WTC11 (cell line): ENCODE data around the gene ZNF516. TPM values are rescaled to one million over a fixed set of nuclear protein-coding genes. Genes with fewer than 3 reads are reported as not detected.

Experiments used
- ATAC-seq: fragments of 200-7000 bp; cut with Tn5 transposase; 2 replicates; pipeline ENCODE4 v1.10.0; 2021; ENCODE audit warnings: mild to moderate bottlenecking, moderate library complexity
- CTCF ChIA-PET: fragments of 300-600 bp; sonication (Branson Sonifier 250); formaldehyde crosslinking; loops from one replicate; lab custom pipeline; 2021; ENCODE audit warnings: antibody characterized with exemption; lab: Charles Lee
- POLR2A ChIA-PET: fragments of 350-600 bp; sonication (Branson Sonifier 250); formaldehyde crosslinking; loops from one replicate; lab custom pipeline; 2021; ENCODE audit warnings: antibody characterized with exemption; lab: Charles Lee
- DNase-seq: peaks from one replicate; pipeline ENCODE4 v3.0.0; 2021; ENCODE audit warnings: low spot score
- H3K27ac Mint-ChIP-seq: 2 replicates; pipeline ENCODE4 v1.8.0; 2021; ENCODE audit warnings: mixed read lengths
- H3K27me3 Mint-ChIP-seq: 2 replicates; pipeline ENCODE4 v1.8.0; 2021; ENCODE audit warnings: low read depth, mild to moderate bottlenecking, moderate library complexity, mixed read lengths
- H3K36me3 Mint-ChIP-seq: 2 replicates; pipeline ENCODE4 v1.8.0; 2021; ENCODE audit warnings: mixed read lengths
- H3K4me1 Mint-ChIP-seq: 2 replicates; pipeline ENCODE4 v1.8.0; 2022; ENCODE audit warnings: mixed read lengths
- H3K4me3 Mint-ChIP-seq: 2 replicates; pipeline ENCODE4 v1.8.0; 2021; ENCODE audit warnings: mild to moderate bottlenecking, moderate library complexity, mixed read lengths
- H3K9me3 Mint-ChIP-seq: 2 replicates; pipeline ENCODE4 v1.8.0; 2021; ENCODE audit warnings: mixed read lengths
- ELF4 ChIP-seq: sonication (generic); formaldehyde crosslinking; IDR thresholded peaks from 2 replicates; pipeline ENCODE4 v1.8.1; 2022; ENCODE audit warnings: low read depth, mild to moderate bottlenecking, moderate library complexity, missing genetic modification reagents
- GABPB1 ChIP-seq: sonication (generic); formaldehyde crosslinking; IDR thresholded peaks from 2 replicates; pipeline ENCODE4 v1.8.1; 2023; ENCODE audit warnings: mild to moderate bottlenecking, missing genetic modification reagents
- GRHL2 ChIP-seq: fragments of 250-450 bp; sonication (Bioruptor Pico); IDR thresholded peaks from 2 replicates; pipeline ENCODE4 v1.8.0; 2022; ENCODE audit warnings: mild to moderate bottlenecking, moderate library complexity; ENCODE audit not compliant: insufficient replicate concordance, severe bottlenecking
- NFE2L1 ChIP-seq: sonication (generic); formaldehyde crosslinking; IDR thresholded peaks from 2 replicates; pipeline ENCODE4 v1.8.1; 2023; ENCODE audit warnings: missing genetic modification reagents
- NR1H2 ChIP-seq: sonication (generic); formaldehyde crosslinking; IDR thresholded peaks from 2 replicates; pipeline ENCODE4 v1.9.0; 2021; ENCODE audit warnings: mild to moderate bottlenecking, moderate library complexity, missing genetic modification reagents
- RORB ChIP-seq: fragments of 250-450 bp; sonication (Bioruptor Pico); IDR thresholded peaks from 2 replicates; pipeline ENCODE4 v1.9.0; 2021; ENCODE audit warnings: mild to moderate bottlenecking
- ZNF138 ChIP-seq: sonication (generic); formaldehyde crosslinking; conservative IDR thresholded peaks from 2 replicates; pipeline ENCODE4 v1.8.1; 2022; ENCODE audit warnings: mild to moderate bottlenecking, moderate library complexity, missing genetic modification reagents
- ZNF317 ChIP-seq: sonication (generic); formaldehyde crosslinking; IDR thresholded peaks from 2 replicates; pipeline ENCODE4 v1.8.1; 2023; ENCODE audit warnings: low read depth, mild to moderate bottlenecking, moderate library complexity, missing genetic modification reagents, borderline replicate concordance
- ZNF396 ChIP-seq: fragments of 250-450 bp; sonication (Bioruptor Pico); IDR thresholded peaks from 2 replicates; pipeline ENCODE4 v1.8.0; 2021; ENCODE audit warnings: mild to moderate bottlenecking, moderate library complexity, borderline replicate concordance
- total RNA-seq: library from RNA; stranded (reverse); gene quantifications from 3 replicates; pipeline ENCODE4 v1.2.3, GENCODE V29; 2021
- TF ChIP-seq, protein P1 (sequence below): sonication (generic); formaldehyde crosslinking; IDR thresholded peaks from 2 replicates; pipeline ENCODE4 v1.8.1; 2023; ENCODE audit warnings: mild to moderate bottlenecking, missing genetic modification reagents, moderate library complexity
- TF ChIP-seq, protein P2 (sequence below): sonication (generic); formaldehyde crosslinking; IDR thresholded peaks from 2 replicates; pipeline ENCODE4 v1.8.0; 2022; ENCODE audit warnings: mild to moderate bottlenecking, missing genetic modification reagents
- TF ChIP-seq, protein P3 (sequence below): fragments of 250-450 bp; sonication (Bioruptor Pico); IDR thresholded peaks from 2 replicates; pipeline ENCODE4 v2.1.2; 2022; ENCODE audit warnings: mild to moderate bottlenecking, moderate library complexity
- TF ChIP-seq, protein P4 (sequence below): sonication (generic); formaldehyde crosslinking; IDR thresholded peaks from 2 replicates; pipeline ENCODE4 v1.8.0; 2022; ENCODE audit warnings: mild to moderate bottlenecking, missing genetic modification reagents
- TF ChIP-seq, protein P5 (sequence below): fragments of 250-450 bp; sonication (Bioruptor Pico); IDR thresholded peaks from 2 replicates; pipeline ENCODE4 v1.9.0; 2021; ENCODE audit warnings: mild to moderate bottlenecking
- TF ChIP-seq, protein P6 (sequence below): sonication (generic); formaldehyde crosslinking; IDR thresholded peaks from 2 replicates; pipeline ENCODE4 v1.8.0; 2023; ENCODE audit warnings: mild to moderate bottlenecking, missing genetic modification reagents
- TF ChIP-seq, protein P7 (sequence below): sonication (generic); formaldehyde crosslinking; IDR thresholded peaks from 2 replicates; pipeline ENCODE4 v1.8.1; 2023; ENCODE audit warnings: mild to moderate bottlenecking, missing genetic modification reagents, borderline replicate concordance

The ZNF516 gene
- total RNA-seq, 1 experiment from 2014 or later: 58.6 TPM

DNA sequence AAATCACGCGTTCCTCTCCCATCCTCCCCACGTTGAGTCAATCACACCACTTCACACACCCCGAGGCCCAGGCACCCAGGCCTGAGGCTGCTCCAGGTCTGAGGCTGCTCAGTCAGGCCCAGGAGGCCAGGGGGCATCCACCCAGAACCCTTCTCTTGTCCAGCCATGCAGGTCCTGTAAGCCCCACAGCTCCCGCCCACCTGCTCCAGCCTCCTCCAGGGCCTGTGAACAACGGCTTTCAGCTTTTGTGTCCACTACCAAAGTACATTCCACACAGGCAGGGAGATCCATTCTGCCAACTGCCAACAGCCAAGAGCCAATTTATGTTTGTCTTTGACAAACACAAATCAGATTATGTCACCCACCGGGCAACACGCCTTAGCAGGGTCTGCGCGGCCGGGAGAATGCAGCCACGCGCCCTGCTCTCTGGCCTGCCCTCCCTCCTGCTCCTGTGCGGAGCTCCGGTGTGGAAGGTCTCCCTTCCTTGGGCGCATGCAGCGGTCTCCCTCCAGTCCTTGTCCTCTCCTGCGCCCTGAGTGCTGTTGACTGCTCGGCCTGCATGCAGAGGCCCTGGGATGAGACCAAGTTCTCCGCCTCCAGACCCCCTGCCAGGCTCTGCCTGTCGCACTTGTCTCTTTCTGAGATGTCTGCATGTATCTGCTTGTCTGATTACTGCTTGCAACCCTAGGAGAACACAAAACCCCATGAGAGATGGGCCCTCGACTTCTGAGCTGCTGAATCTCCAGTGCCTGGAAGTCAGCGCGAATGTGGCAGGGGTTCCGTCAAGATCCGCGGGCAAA lies 146.6 kb downstream of the ZNF516 start:
- TF ChIP-seq RORB (CRISPR knock-in tag) (no peak), ELF4 (no peak), GABPB1 (CRISPR knock-in tag) (0 out of 2 replicates have a peak, but pooled peaks have one; percentile 20), ZNF138 (no peak), ZNF317 (CRISPR knock-in tag) (no peak), NFE2L1 (CRISPR knock-in tag) (no peak)
- TF ChIP-seq, protein P1, sequence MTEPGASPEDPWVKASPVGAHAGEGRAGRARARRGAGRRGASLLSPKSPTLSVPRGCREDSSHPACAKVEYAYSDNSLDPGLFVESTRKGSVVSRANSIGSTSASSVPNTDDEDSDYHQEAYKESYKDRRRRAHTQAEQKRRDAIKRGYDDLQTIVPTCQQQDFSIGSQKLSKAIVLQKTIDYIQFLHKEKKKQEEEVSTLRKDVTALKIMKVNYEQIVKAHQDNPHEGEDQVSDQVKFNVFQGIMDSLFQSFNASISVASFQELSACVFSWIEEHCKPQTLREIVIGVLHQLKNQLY: no peak
- TF ChIP-seq, protein P2, sequence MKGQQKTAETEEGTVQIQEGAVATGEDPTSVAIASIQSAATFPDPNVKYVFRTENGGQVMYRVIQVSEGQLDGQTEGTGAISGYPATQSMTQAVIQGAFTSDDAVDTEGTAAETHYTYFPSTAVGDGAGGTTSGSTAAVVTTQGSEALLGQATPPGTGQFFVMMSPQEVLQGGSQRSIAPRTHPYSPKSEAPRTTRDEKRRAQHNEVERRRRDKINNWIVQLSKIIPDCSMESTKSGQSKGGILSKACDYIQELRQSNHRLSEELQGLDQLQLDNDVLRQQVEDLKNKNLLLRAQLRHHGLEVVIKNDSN (CRISPR knock-in tag): no peak

DNA sequence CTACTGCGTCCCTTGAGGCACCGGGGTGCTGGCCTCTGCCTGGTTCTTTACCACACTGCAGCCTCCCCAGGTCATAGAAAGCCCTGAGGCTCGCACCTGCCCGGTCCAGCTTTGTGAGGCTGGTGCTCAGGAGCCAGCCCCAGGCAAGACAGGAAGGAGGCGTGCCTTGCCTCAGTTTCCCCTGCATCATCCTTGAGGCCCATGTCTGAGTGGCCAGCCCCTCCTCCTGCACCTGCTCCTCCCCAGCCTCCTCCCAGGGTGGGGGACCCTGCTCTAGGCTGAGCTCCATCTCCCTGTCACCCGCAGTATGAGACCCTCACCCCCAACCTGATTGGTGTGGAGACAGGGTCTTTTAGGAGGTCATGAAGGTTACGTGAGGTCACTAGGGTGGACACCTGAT lies 147.7 kb downstream of the ZNF516 start:
- peaks cover 10% of the 10 kb centered on the region for H3K4me1 Mint-ChIP-seq
- TF ChIP-seq, protein P3, sequence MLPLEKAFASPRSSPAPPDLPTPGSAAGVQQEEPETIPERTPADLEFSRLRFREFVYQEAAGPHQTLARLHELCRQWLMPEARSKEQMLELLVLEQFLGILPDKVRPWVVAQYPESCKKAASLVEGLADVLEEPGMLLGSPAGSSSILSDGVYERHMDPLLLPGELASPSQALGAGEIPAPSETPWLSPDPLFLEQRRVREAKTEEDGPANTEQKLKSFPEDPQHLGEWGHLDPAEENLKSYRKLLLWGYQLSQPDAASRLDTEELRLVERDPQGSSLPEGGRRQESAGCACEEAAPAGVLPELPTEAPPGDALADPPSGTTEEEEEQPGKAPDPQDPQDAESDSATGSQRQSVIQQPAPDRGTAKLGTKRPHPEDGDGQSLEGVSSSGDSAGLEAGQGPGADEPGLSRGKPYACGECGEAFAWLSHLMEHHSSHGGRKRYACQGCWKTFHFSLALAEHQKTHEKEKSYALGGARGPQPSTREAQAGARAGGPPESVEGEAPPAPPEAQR (CRISPR knock-in tag): no peak
- TF ChIP-seq GRHL2 (no peak), NFE2L1 (CRISPR knock-in tag) (no peak), NR1H2 (CRISPR knock-in tag) (no peak), ZNF396 (CRISPR knock-in tag) (no peak)
- TF ChIP-seq, protein P4, sequence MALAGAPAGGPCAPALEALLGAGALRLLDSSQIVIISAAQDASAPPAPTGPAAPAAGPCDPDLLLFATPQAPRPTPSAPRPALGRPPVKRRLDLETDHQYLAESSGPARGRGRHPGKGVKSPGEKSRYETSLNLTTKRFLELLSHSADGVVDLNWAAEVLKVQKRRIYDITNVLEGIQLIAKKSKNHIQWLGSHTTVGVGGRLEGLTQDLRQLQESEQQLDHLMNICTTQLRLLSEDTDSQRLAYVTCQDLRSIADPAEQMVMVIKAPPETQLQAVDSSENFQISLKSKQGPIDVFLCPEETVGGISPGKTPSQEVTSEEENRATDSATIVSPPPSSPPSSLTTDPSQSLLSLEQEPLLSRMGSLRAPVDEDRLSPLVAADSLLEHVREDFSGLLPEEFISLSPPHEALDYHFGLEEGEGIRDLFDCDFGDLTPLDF (CRISPR knock-in tag): no peak
- TF ChIP-seq, protein P5, sequence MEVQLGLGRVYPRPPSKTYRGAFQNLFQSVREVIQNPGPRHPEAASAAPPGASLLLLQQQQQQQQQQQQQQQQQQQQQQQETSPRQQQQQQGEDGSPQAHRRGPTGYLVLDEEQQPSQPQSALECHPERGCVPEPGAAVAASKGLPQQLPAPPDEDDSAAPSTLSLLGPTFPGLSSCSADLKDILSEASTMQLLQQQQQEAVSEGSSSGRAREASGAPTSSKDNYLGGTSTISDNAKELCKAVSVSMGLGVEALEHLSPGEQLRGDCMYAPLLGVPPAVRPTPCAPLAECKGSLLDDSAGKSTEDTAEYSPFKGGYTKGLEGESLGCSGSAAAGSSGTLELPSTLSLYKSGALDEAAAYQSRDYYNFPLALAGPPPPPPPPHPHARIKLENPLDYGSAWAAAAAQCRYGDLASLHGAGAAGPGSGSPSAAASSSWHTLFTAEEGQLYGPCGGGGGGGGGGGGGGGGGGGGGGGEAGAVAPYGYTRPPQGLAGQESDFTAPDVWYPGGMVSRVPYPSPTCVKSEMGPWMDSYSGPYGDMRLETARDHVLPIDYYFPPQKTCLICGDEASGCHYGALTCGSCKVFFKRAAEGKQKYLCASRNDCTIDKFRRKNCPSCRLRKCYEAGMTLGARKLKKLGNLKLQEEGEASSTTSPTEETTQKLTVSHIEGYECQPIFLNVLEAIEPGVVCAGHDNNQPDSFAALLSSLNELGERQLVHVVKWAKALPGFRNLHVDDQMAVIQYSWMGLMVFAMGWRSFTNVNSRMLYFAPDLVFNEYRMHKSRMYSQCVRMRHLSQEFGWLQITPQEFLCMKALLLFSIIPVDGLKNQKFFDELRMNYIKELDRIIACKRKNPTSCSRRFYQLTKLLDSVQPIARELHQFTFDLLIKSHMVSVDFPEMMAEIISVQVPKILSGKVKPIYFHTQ: no peak
- TF ChIP-seq, protein P6, sequence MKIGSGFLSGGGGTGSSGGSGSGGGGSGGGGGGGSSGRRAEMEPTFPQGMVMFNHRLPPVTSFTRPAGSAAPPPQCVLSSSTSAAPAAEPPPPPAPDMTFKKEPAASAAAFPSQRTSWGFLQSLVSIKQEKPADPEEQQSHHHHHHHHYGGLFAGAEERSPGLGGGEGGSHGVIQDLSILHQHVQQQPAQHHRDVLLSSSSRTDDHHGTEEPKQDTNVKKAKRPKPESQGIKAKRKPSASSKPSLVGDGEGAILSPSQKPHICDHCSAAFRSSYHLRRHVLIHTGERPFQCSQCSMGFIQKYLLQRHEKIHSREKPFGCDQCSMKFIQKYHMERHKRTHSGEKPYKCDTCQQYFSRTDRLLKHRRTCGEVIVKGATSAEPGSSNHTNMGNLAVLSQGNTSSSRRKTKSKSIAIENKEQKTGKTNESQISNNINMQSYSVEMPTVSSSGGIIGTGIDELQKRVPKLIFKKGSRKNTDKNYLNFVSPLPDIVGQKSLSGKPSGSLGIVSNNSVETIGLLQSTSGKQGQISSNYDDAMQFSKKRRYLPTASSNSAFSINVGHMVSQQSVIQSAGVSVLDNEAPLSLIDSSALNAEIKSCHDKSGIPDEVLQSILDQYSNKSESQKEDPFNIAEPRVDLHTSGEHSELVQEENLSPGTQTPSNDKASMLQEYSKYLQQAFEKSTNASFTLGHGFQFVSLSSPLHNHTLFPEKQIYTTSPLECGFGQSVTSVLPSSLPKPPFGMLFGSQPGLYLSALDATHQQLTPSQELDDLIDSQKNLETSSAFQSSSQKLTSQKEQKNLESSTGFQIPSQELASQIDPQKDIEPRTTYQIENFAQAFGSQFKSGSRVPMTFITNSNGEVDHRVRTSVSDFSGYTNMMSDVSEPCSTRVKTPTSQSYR: no peak
- TF ChIP-seq, protein P7, sequence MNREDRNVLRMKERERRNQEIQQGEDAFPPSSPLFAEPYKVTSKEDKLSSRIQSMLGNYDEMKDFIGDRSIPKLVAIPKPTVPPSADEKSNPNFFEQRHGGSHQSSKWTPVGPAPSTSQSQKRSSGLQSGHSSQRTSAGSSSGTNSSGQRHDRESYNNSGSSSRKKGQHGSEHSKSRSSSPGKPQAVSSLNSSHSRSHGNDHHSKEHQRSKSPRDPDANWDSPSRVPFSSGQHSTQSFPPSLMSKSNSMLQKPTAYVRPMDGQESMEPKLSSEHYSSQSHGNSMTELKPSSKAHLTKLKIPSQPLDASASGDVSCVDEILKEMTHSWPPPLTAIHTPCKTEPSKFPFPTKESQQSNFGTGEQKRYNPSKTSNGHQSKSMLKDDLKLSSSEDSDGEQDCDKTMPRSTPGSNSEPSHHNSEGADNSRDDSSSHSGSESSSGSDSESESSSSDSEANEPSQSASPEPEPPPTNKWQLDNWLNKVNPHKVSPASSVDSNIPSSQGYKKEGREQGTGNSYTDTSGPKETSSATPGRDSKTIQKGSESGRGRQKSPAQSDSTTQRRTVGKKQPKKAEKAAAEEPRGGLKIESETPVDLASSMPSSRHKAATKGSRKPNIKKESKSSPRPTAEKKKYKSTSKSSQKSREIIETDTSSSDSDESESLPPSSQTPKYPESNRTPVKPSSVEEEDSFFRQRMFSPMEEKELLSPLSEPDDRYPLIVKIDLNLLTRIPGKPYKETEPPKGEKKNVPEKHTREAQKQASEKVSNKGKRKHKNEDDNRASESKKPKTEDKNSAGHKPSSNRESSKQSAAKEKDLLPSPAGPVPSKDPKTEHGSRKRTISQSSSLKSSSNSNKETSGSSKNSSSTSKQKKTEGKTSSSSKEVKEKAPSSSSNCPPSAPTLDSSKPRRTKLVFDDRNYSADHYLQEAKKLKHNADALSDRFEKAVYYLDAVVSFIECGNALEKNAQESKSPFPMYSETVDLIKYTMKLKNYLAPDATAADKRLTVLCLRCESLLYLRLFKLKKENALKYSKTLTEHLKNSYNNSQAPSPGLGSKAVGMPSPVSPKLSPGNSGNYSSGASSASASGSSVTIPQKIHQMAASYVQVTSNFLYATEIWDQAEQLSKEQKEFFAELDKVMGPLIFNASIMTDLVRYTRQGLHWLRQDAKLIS (CRISPR knock-in tag): no peak
- TF ChIP-seq, all 79 proteins: peak for 0
- POLR2A ChIA-PET: no interaction called here
- no peak for ATAC-seq
- H3K36me3 Mint-ChIP-seq: no peaks in the 10 kb centered on the region
- no peak for DNase-seq
- no peaks in the 10 kb centered on the region for H3K27me3 Mint-ChIP-seq
- CTCF ChIA-PET: interaction anchor here (1.4 to 2.1 kb wide), 2 partner anchors 89 to 90 kb away, joined by 5 to 6 read pairs; no protein-coding TSS in a partner anchor
- H3K4me3 Mint-ChIP-seq: no peak overlapping the region
- no peak overlapping the region for H3K27ac Mint-ChIP-seq
- no peaks in the 10 kb centered on the region for H3K9me3 Mint-ChIP-seq

More for the DNA sequence above, 146.6 kb downstream of the ZNF516 start:
- DNase-seq: no peak
- CTCF ChIA-PET: interaction anchor here (0.6 to 2.1 kb wide), 9 partner anchors 19 to 749 kb away, joined by 3 to 6 read pairs (median 5); no protein-coding TSS in a partner anchor
- 0 out of 2 replicates have a peak, but pooled peaks have one; percentile 5 for ATAC-seq
- Mint-ChIP-seq H3K4me1 (peaks cover 10% of the 10 kb centered on the region), H3K9me3 (peaks cover under 1% of the 10 kb centered on the region; the same call in 1 of the 2 replicates), H3K36me3 (peaks cover under 1% of the 10 kb centered on the region), H3K27ac (no peak overlapping the region), H3K27me3 (no peaks in the 10 kb centered on the region), H3K4me3 (peak overlapping the region; percentile 49)
- POLR2A ChIA-PET: no interaction called here
